ENCODE data around the gene DLEC1. TPM values are rescaled to one million over a fixed set of nuclear protein-coding genes. Genes with fewer than 3 reads are reported as not detected.
A peak's percentile ranks its signal among the peaks of the same experiment; 100 is the strongest.

Gene DLEC1
- total RNA-seq, 1 donor from 2014 or later: 0.11 TPM

GRCh38 chr3:38112378-38112761, 73.4 kb downstream of the DLEC1 start:
- DNase-seq (ENCODE audit: low spot score in 2 of 2): peak in 1 of 2 donors; percentile 54
- H3K4me3 ChIP-seq: no peak overlapping the region
- no peaks in the 10 kb centered on the region for H3K36me3 ChIP-seq
- no peaks in the 10 kb centered on the region for H3K9me3 ChIP-seq
- H3K4me1 ChIP-seq: no peaks in the 10 kb centered on the region
- no peaks in the 10 kb centered on the region for H3K27me3 ChIP-seq
- intact Hi-C loops (cut with DNase I): no loop called here
- no peak for TF ChIP-seq CTCF (IDR thresholded peaks at IDR 0.05)
- H3K27ac ChIP-seq: no peak overlapping the region

GRCh38 chr3:38114052-38114874, 75.3 kb downstream of the DLEC1 start:
- H3K36me3 ChIP-seq: no peaks in the 10 kb centered on the region
- DNase-seq (ENCODE audit: low spot score in 2 of 2): peak in 1 of 2 donors; percentile 57
- no peaks in the 10 kb centered on the region for H3K4me1 ChIP-seq
- H3K4me3 ChIP-seq: no peak overlapping the region
- H3K9me3 ChIP-seq: no peaks in the 10 kb centered on the region
- no peaks in the 10 kb centered on the region for H3K27me3 ChIP-seq
- no peak overlapping the region for H3K27ac ChIP-seq
- no peak for TF ChIP-seq CTCF (IDR thresholded peaks at IDR 0.05)
- intact Hi-C loops (cut with DNase I): no loop called here

- Histone ChIP-seq H3K4me3 (no peak overlapping the region), H3K36me3 (peaks cover 0 to 3% of the 10 kb centered on the region in 2 donors), H3K27ac (no peak overlapping the region), H3K4me1 (no peaks in the 10 kb centered on the region), H3K27me3 (no peaks in the 10 kb centered on the region), H3K9me3 (no peaks in the 10 kb centered on the region)
- intact Hi-C loops (cut with DNase I): loop anchor here (5.0 kb wide), 2 partner anchors 232 to 362 kb away; partner anchors contain the start of gene XYLB
- TF ChIP-seq CTCF (IDR thresholded peaks at IDR 0.05): no peak
- peak in 1 of 2 donors; percentile 52 for DNase-seq (ENCODE audit: low spot score in 2 of 2)
Measured at GRCh38 chr3:38114875-38115644, 76.1 kb downstream of the DLEC1 start.

- no peak overlapping the region for H3K4me3 ChIP-seq
- no peak for TF ChIP-seq CTCF (IDR thresholded peaks at IDR 0.05)
- no peaks in the 10 kb centered on the region for H3K9me3 ChIP-seq
- H3K4me1 ChIP-seq: no peaks in the 10 kb centered on the region
- DNase-seq (ENCODE audit: low spot score in 2 of 2): peak in 1 of 2 donors; percentile 55
- intact Hi-C loops (cut with DNase I): loop anchor here (5.0 kb wide), 2 partner anchors 231 to 361 kb away; partner anchors contain the start of gene XYLB
- H3K27ac ChIP-seq: no peak overlapping the region
- H3K36me3 ChIP-seq: peaks cover 0 to 10% of the 10 kb centered on the region in 2 donors
- H3K27me3 ChIP-seq: no peaks in the 10 kb centered on the region
Measured at GRCh38 chr3:38115645-38116427, 76.8 kb downstream of the DLEC1 start.

GRCh38 chr3:38116471-38117162, 77.6 kb downstream of the DLEC1 start:
- intact Hi-C loops (cut with DNase I): loop anchor here (5.0 kb wide), 2 partner anchors 231 to 361 kb away; partner anchors contain the start of gene XYLB
- Histone ChIP-seq H3K27ac (no peak overlapping the region), H3K4me1 (no peaks in the 10 kb centered on the region), H3K9me3 (no peaks in the 10 kb centered on the region), H3K4me3 (no peak overlapping the region), H3K36me3 (peaks cover 0 to 18% of the 10 kb centered on the region in 2 donors), H3K27me3 (no peaks in the 10 kb centered on the region)
- DNase-seq (ENCODE audit: low spot score in 2 of 2): peak in 1 of 2 donors; percentile 50
- no peak for TF ChIP-seq CTCF (IDR thresholded peaks at IDR 0.05)

All from ascending aorta (tissue), 2 donors.